Astrocyte of the spinal cord (primary cell): Measurements from ENCODE around the gene GABRP.
A peak's percentile ranks its signal among the peaks of the same experiment; 100 is the strongest.

Source experiments
- DNase-seq: peaks from one replicate; pipeline ENCODE4 v3.0.0; 2011; ENCODE audit warnings: low read depth, low spot score
- H3K4me3 ChIP-seq: 2 replicates; pipeline ENCODE4 v1.5.1; 2011; ENCODE audit warnings: low read depth, mild to moderate bottlenecking, low read length, moderate library complexity
- in situ Hi-C: cut with HindIII; loops from 2 replicates; pipeline ENCODE4 v1.10.0; 2017; ENCODE audit warnings: low sequenced_read_pairs
- TF ChIP-seq, protein P1 (sequence below): IDR thresholded peaks from 2 replicates; pipeline ENCODE4 v1.5.1; 2012; ENCODE audit warnings: low read depth, mild to moderate bottlenecking, low read length, inconsistent platforms

The GABRP gene

DNA sequence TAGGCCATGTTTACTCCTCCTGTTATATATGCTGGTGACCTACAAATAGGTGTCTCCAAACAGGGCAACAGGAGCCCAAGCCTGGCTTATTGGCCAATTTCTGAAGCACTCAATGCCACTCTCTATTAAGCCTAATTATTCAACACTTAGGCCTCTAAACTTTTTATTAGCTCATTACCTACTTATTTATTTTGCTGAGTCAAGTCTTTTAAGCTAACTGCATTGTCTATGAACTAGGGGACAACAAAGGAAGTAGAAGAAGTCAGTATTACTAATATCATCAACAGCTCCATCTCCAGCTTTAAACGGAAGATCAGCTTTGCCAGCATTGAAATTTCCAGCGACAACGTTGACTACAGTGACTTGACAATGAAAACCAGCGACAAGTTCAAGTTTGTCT, 28.2 kb downstream of the GABRP start:
- TF ChIP-seq, protein P1, sequence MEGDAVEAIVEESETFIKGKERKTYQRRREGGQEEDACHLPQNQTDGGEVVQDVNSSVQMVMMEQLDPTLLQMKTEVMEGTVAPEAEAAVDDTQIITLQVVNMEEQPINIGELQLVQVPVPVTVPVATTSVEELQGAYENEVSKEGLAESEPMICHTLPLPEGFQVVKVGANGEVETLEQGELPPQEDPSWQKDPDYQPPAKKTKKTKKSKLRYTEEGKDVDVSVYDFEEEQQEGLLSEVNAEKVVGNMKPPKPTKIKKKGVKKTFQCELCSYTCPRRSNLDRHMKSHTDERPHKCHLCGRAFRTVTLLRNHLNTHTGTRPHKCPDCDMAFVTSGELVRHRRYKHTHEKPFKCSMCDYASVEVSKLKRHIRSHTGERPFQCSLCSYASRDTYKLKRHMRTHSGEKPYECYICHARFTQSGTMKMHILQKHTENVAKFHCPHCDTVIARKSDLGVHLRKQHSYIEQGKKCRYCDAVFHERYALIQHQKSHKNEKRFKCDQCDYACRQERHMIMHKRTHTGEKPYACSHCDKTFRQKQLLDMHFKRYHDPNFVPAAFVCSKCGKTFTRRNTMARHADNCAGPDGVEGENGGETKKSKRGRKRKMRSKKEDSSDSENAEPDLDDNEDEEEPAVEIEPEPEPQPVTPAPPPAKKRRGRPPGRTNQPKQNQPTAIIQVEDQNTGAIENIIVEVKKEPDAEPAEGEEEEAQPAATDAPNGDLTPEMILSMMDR, result no peak
- no peak overlapping the region for H3K4me3 ChIP-seq
- DNase-seq, result no peak
- in situ Hi-C loops, result no loop called here

DNA sequence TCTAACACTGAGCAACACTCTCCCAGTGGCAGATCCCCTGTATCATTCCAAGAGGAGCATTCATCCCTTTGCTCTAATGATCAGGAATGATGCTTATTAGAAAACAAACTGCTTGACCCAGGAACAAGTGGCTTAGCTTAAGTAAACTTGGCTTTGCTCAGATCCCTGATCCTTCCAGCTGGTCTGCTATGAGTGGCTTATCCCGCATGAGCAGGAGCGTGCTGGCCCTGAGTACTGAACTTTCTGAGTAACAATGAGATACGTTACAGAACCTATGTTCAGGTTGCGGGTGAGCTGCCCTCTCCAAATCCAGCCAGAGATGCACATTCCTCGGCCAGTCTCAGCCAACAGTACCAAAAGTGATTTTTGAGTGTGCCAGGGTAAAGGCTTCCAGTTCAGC, 29.7 kb downstream of the GABRP start:
- in situ Hi-C loops, result no loop called here
- no peak overlapping the region for H3K4me3 ChIP-seq
- no peak for DNase-seq
- TF ChIP-seq, protein P1, result no peak

DNA sequence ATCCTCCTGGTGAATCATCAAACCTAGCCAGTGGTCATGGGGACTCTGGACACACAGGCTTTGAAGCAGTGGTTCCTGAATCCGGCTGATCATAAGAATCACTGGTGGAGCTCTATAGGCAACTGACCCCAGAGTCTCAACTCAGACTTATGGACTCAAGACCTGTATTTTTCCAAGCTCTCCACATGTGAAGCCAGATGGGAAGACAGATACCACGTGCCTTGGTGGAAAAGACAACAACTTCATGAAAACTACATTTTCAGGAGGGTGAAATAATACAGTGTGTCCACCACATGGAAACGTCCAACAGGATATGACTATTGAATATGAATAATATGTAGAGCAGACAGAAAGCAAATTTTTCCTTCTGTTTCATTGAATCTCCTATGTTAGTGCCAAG, 33.7 kb downstream of the GABRP start:
- in situ Hi-C loops, result no loop called here
- H3K4me3 ChIP-seq, result no peak overlapping the region
- TF ChIP-seq, protein P1, result no peak
- DNase-seq, result no peak

DNA sequence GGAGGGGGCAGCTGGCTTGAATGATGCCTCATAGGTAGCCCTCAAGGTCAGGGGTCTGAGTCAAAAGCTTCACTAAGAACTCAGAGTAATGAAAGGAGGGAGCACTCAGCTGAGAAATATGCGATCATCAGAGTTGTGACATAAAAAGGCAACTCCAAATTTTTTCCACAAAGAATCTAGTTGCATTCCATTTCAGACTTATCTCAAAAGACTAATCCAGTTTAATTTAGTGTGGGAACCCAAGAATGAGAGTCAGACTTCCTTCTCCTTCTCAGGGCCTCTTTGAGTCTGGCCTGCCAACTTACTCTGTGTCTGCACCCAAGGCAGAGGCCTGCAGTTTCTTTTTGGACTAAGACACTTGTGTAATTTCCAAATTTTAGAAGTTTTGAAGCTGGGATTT, 34.7 kb downstream of the GABRP start:
- in situ Hi-C loops, result no loop called here
- peak; percentile 4 for DNase-seq
- TF ChIP-seq, protein P1, result no peak
- no peak overlapping the region for H3K4me3 ChIP-seq

DNA sequence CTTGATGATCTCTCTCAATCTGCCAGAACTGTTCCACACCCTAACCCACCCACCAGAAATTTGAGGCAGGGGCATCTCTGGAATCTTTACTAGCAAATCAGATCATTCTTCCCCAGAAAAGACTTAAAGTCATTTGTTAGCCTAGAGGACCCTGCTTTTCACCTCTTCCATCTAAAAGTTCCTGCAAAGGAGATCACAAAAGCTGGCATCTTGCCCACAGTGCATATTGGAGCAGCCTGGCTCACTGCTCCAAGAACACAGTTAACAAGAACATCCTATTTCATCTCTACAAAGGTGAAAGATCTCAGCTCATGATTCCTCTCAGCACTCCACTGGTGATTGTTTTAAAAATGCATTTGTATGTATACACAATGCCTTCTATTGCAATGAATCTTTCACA, 36.3 kb downstream of the GABRP start:
- no peak for DNase-seq
- in situ Hi-C loops, result no loop called here
- TF ChIP-seq, protein P1, result no peak
- no peak overlapping the region for H3K4me3 ChIP-seq

DNA sequence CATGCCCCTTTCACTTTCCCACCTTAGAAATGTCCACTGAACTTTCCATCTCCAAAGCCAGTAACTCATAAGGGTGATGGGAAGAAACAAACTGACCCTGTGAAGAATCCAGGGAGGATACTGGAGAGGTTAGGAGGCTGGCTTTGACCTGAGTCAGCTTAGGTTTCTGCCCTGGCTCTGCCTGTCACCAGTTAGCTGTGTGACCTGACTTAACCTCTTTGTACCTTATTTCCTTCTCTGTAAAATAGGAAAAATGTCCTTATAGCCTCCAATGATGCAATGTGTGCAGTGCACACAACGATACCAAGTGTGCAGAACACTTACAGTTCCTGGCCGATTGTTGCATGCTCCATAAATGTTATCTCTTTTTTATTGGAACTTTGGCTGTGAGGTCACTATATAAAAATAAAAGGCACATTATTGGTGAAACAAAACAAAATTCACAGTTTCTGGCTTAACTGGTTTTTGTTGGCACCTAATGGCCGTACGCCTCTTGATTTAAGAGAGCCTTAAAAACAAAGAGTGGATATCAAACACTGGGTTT, 37.8 kb downstream of the GABRP start:
- in situ Hi-C loops, result no loop called here
- TF ChIP-seq, protein P1, result no peak
- H3K4me3 ChIP-seq, result no peak overlapping the region
- no peak for DNase-seq

DNA sequence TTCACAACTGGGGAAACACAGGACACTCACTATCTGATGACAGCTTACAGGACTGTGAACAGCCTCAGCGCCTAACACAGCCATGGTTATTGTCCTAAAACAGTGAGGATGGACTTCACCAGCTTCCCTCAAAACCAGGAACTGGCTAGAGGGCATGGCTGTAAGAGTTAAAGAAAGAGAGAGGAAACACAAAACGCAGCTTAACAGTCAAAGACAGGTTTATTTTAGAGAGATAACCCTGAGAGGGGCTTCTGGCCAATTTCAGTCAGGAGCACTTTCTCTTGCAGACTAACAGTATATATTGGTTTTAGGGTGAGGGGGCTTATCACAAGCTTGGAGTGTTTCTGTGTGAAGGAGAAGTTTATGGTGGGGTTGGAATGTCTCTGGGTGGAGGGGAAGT, 42.6 kb downstream of the GABRP start:
- TF ChIP-seq, protein P1, result no peak
- H3K4me3 ChIP-seq, result no peak overlapping the region
- in situ Hi-C loops, result no loop called here
- DNase-seq, result no peak
